Measurements from ENCODE around the gene INPP4A. TPM values are rescaled to one million over a fixed set of nuclear protein-coding genes. Genes with fewer than 3 reads are reported as not detected.

The INPP4A gene
- polyA plus RNA-seq, 2 of the 4 experiments (the other 2 are of a cell fraction) = 9.4 to 16.0 TPM

GRCh38 chr2:98520806-98521205 lies 76.1 kb downstream of the INPP4A start:
- FAIRE-seq (no peak), DNase-seq (ENCODE audit: low read depth in 1 of 2, low spot score in 1 of 2) (no peak), ATAC-seq (no peak)
- WGBS (ENCODE audit: missing lambda C conversion rate) = 91% methylated on average over 4 of the region's 6 CpGs
- Histone ChIP-seq H3K27ac (no peak overlapping the region), H3K4me2 (no peak overlapping the region), H3K9me3 (no peaks in the 10 kb centered on the region), H3K4me1 (no peaks in the 10 kb centered on the region; the same call in 2 of the 3 replicates), H3K4me3 (no peak overlapping the region)
- no peak for TF ChIP-seq RARB (CRISPR knock-in tag; IDR thresholded peaks at IDR 0.05)
- TF ChIP-seq FOSB (CRISPR knock-in tag; IDR thresholded peaks at IDR 0.05) = no peak
- TF ChIP-seq FOSL2 (IDR thresholded peaks at IDR 0.05) = no peak
- no peak for TF ChIP-seq FOSL2 (CRISPR knock-in tag; IDR thresholded peaks at IDR 0.05)
- TF ChIP-seq CBX2 (IDR thresholded peaks at IDR 0.05; ENCODE audit: borderline replicate concordance, low read depth) = no peak
- TF ChIP-seq MAZ (IDR thresholded peaks at IDR 0.05; ENCODE audit: borderline replicate concordance, low read depth, low read length) = no peak
- TF ChIP-seq KDM1A (IDR thresholded peaks at IDR 0.05; ENCODE audit: low read depth) = no peak
- TF ChIP-seq MAFK (IDR thresholded peaks at IDR 0.05; ENCODE audit: partially characterized antibody) = no peak
- no peak for TF ChIP-seq RCOR1 (IDR thresholded peaks at IDR 0.05; ENCODE audit: low read depth, low read length)
- no peak for TF ChIP-seq REST (IDR thresholded peaks at IDR 0.05)
- TF ChIP-seq PBX3 (IDR thresholded peaks at IDR 0.05) = no peak
- TF ChIP-seq ZFP36 (IDR thresholded peaks at IDR 0.05; ENCODE audit: borderline replicate concordance, partially characterized antibody) = no peak
- no peak for TF ChIP-seq ZNF302 (CRISPR knock-in tag; IDR thresholded peaks at IDR 0.05)
- TF ChIP-seq SREBF2 (IDR thresholded peaks at IDR 0.05) = no peak
- TF ChIP-seq MAX (IDR thresholded peaks at IDR 0.05) = no peak
- no peak for TF ChIP-seq ATOH8 (CRISPR knock-in tag; IDR thresholded peaks at IDR 0.05; ENCODE audit: low read depth)
- TF ChIP-seq HOXB5 (CRISPR knock-in tag; IDR thresholded peaks at IDR 0.05) = no peak
- no peak for TF ChIP-seq CEBPB (IDR thresholded peaks at IDR 0.05)
- POLR2A ChIA-PET = no interaction called here
- CTCF ChIA-PET = interaction anchor here (1.1 kb wide), 1 partner anchor 14 kb away, joined by 3 read pairs; no protein-coding TSS in a partner anchor

- no peaks in the 10 kb centered on the region for H3K9me3 ChIP-seq
- H3K4me3 ChIP-seq = no peak overlapping the region
- ChIA-PET CTCF (interaction anchor here (1.1 kb wide), 1 partner anchor 14 kb away, joined by 3 read pairs; no protein-coding TSS in a partner anchor), POLR2A (no interaction called here)
- 86% methylated on average over 7 of the region's 7 CpGs for WGBS (ENCODE audit: missing lambda C conversion rate)
- H3K4me1 ChIP-seq = no peaks in the 10 kb centered on the region
- no peak overlapping the region for H3K27ac ChIP-seq
- no peak for TF ChIP-seq MAZ (IDR thresholded peaks at IDR 0.05; ENCODE audit: borderline replicate concordance, low read depth, low read length)
- no peak for TF ChIP-seq RARB (CRISPR knock-in tag; IDR thresholded peaks at IDR 0.05)
- no peak for TF ChIP-seq CHD2 (IDR thresholded peaks at IDR 0.05; ENCODE audit: low read length, partially characterized antibody)
- TF ChIP-seq ATOH8 (CRISPR knock-in tag; IDR thresholded peaks at IDR 0.05; ENCODE audit: low read depth) = no peak
- no peak for TF ChIP-seq HOXA7 (CRISPR knock-in tag; IDR thresholded peaks at IDR 0.05)
- no peak for TF ChIP-seq CBX8 (IDR thresholded peaks at IDR 0.05)
- DNase-seq (ENCODE audit: low read depth in 1 of 2, low spot score in 1 of 2) (no peak), ATAC-seq (no peak), FAIRE-seq (no peak)
- H3K4me2 ChIP-seq = no peak overlapping the region
Measured at GRCh38 chr2:98521266-98521665, 76.6 kb downstream of the INPP4A start.
